ENCODE measurements around the gene ANP32E.
A peak's percentile ranks its signal among the peaks of the same experiment; 100 is the strongest.

The ANP32E gene

DNA sequence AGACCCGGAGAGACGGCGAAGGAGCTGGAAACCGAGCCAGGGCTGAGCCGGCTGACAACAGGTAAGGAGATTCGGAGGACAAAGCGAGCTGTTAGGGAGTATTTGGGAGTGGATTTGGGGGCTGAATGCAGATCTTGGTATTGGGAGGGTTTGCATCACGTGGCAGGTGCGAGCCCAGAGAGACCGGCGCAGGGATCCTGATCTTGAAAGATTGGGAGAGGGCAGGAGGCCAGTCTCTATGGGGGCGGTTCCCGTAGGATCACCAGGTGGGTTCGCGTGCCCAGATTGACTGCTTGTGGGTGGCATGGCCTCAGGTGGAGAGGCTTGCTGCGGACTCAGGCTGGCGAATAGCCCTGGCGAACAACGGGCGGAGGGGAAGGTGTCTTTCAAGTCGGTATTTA lies 46.6 kb upstream of the ANP32E start (continued):
- TF ChIP-seq, protein P1, sequence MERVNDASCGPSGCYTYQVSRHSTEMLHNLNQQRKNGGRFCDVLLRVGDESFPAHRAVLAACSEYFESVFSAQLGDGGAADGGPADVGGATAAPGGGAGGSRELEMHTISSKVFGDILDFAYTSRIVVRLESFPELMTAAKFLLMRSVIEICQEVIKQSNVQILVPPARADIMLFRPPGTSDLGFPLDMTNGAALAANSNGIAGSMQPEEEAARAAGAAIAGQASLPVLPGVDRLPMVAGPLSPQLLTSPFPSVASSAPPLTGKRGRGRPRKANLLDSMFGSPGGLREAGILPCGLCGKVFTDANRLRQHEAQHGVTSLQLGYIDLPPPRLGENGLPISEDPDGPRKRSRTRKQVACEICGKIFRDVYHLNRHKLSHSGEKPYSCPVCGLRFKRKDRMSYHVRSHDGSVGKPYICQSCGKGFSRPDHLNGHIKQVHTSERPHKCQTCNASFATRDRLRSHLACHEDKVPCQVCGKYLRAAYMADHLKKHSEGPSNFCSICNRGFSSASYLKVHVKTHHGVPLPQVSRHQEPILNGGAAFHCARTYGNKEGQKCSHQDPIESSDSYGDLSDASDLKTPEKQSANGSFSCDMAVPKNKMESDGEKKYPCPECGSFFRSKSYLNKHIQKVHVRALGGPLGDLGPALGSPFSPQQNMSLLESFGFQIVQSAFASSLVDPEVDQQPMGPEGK (CRISPR knock-in tag; IDR thresholded peaks at IDR 0.05; ENCODE audit: borderline replicate concordance), result no peak

DNA sequence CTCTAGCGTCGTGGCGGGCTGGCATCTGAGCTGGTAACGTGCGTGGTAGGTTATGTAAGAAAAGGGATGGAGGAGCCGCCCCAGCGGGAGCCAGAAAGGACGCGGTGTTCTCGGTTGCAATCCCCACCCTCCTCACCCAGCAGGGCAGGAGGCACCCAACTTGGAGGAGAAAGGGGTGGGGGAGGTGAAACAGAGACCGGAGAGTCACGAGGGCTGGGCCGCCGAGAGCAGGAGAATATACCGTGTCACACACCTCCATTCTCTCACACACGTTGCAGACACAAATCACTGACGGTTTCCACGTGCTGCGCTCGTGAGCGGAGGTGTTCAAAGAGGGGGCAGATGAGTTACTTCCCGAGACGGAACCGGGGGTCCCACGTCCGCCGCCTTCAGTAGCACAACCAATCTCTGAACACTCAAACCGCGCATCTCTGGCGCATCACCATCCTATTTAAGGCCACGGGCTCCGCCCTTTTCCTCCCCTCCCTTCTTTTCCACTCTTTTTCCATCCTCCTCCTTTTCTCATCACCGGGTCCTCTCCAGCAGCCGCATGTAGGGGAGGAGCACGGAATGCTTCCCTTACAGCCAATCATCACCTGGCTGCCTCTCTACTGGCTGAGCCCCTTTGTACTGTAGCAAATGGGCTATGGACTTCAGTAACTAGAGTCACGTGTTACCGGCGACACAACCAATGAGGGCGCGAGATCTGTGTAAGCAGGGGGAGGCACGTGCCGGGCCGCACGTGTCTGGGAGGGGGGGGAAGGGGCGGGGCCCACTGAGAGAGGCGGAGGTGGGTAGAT lies 46.0 kb upstream of the ANP32E start, which contains the start of gene CIART:
Gene CIART (plus strand): TSS at position 797 of the 800 bp plus-strand sequence. CDS start 714 bp downstream, outside the sequence.
- ATAC-seq, result peak; percentile 90

DNA sequence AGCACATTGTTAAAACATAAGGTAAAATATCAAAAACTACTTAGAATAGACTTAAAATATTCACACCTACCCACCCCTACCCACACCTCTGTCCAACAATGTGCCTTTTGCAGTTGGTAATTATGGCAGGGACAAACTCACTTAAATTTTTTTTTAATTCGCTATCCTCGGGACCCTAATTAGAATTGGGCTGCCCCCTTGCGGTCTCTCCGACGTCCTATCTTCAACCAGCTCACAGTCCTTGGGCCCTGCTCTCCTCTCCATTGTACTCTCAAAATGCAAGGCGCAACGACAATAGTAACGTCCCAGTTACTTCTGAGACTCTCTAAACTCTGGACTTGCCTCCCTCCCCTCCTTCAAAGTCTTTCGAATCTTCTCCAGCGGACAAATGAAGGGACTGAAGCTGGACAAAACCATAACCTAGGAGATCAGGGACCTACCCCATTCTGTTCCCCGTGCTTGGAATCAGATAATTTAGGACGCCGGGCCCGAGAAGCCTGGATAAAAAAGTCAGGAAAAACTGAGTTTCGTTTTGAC lies 45.4 kb upstream of the ANP32E start:
- TF ChIP-seq ESRRG (CRISPR knock-in tag; IDR thresholded peaks at IDR 0.05) (no peak), ZNF565 (CRISPR knock-in tag; conservative IDR thresholded peaks at IDR 0.05; ENCODE audit: low read depth) (no peak), ISL1 (CRISPR knock-in tag; IDR thresholded peaks at IDR 0.05) (no peak), GLIS3 (CRISPR knock-in tag; IDR thresholded peaks at IDR 0.05) (no peak), ZFP3 (CRISPR knock-in tag; IDR thresholded peaks at IDR 0.05) (no peak), CSDC2 (CRISPR knock-in tag; IDR thresholded peaks at IDR 0.05) (no peak), ARNTL (CRISPR knock-in tag; IDR thresholded peaks at IDR 0.05; ENCODE audit: borderline replicate concordance, low read depth) (no peak), PPARA (CRISPR knock-in tag; IDR thresholded peaks at IDR 0.05; ENCODE audit: borderline replicate concordance) (no peak), TOX (CRISPR knock-in tag; IDR thresholded peaks at IDR 0.05; ENCODE audit: borderline replicate concordance) (no peak), TCF4 (CRISPR knock-in tag; IDR thresholded peaks at IDR 0.05; ENCODE audit: borderline replicate concordance) (no peak), OSR1 (CRISPR knock-in tag; IDR thresholded peaks at IDR 0.05) (no peak), BACH2 (CRISPR knock-in tag; IDR thresholded peaks at IDR 0.05; ENCODE audit: borderline replicate concordance) (no peak), ZC3H10 (CRISPR knock-in tag; IDR thresholded peaks at IDR 0.05) (no peak)
- TF ChIP-seq, protein P2, sequence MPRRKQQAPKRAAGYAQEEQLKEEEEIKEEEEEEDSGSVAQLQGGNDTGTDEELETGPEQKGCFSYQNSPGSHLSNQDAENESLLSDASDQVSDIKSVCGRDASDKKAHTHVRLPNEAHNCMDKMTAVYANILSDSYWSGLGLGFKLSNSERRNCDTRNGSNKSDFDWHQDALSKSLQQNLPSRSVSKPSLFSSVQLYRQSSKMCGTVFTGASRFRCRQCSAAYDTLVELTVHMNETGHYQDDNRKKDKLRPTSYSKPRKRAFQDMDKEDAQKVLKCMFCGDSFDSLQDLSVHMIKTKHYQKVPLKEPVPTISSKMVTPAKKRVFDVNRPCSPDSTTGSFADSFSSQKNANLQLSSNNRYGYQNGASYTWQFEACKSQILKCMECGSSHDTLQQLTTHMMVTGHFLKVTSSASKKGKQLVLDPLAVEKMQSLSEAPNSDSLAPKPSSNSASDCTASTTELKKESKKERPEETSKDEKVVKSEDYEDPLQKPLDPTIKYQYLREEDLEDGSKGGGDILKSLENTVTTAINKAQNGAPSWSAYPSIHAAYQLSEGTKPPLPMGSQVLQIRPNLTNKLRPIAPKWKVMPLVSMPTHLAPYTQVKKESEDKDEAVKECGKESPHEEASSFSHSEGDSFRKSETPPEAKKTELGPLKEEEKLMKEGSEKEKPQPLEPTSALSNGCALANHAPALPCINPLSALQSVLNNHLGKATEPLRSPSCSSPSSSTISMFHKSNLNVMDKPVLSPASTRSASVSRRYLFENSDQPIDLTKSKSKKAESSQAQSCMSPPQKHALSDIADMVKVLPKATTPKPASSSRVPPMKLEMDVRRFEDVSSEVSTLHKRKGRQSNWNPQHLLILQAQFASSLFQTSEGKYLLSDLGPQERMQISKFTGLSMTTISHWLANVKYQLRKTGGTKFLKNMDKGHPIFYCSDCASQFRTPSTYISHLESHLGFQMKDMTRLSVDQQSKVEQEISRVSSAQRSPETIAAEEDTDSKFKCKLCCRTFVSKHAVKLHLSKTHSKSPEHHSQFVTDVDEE (CRISPR knock-in tag; IDR thresholded peaks at IDR 0.05), result no peak
- TF ChIP-seq, protein P1 (CRISPR knock-in tag; IDR thresholded peaks at IDR 0.05; ENCODE audit: borderline replicate concordance), result no peak
- TF ChIP-seq, protein P3, sequence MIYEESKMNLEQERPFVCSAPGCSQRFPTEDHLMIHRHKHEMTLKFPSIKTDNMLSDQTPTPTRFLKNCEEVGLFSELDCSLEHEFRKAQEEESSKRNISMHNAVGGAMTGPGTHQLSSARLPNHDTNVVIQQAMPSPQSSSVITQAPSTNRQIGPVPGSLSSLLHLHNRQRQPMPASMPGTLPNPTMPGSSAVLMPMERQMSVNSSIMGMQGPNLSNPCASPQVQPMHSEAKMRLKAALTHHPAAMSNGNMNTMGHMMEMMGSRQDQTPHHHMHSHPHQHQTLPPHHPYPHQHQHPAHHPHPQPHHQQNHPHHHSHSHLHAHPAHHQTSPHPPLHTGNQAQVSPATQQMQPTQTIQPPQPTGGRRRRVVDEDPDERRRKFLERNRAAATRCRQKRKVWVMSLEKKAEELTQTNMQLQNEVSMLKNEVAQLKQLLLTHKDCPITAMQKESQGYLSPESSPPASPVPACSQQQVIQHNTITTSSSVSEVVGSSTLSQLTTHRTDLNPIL (CRISPR knock-in tag; IDR thresholded peaks at IDR 0.05; ENCODE audit: low read depth), result no peak
- TF ChIP-seq, protein P4, sequence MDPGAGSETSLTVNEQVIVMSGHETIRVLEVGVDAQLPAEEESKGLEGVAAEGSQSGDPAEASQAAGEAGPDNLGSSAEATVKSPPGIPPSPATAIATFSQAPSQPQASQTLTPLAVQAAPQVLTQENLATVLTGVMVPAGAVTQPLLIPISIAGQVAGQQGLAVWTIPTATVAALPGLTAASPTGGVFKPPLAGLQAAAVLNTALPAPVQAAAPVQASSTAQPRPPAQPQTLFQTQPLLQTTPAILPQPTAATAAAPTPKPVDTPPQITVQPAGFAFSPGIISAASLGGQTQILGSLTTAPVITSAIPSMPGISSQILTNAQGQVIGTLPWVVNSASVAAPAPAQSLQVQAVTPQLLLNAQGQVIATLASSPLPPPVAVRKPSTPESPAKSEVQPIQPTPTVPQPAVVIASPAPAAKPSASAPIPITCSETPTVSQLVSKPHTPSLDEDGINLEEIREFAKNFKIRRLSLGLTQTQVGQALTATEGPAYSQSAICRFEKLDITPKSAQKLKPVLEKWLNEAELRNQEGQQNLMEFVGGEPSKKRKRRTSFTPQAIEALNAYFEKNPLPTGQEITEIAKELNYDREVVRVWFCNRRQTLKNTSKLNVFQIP (CRISPR knock-in tag; IDR thresholded peaks at IDR 0.05; ENCODE audit: borderline replicate concordance, low read depth), result no peak
- peak; percentile 90 for ATAC-seq

More for the DNA sequence above, 46.0 kb upstream of the ANP32E start, which contains the start of gene CIART:
- TF ChIP-seq ZNF8 (CRISPR knock-in tag; IDR thresholded peaks at IDR 0.05) (no peak), ARNTL (CRISPR knock-in tag; IDR thresholded peaks at IDR 0.05; ENCODE audit: borderline replicate concordance, low read depth) (peak; percentile 85; the same call in 1 of the 2 replicates)

Data from SK-N-SH treated with all-trans-retinoic acid at 6 μM for 48 hours (cell line).